ENCODE results near the gene LCN2.

LCN2 gene

GRCh38 chr9:128161215-128161902, 12.1 kb downstream of the LCN2 start:
- DNase-seq (ENCODE audit: low read depth): no peak
- TF ChIP-seq, protein P1, sequence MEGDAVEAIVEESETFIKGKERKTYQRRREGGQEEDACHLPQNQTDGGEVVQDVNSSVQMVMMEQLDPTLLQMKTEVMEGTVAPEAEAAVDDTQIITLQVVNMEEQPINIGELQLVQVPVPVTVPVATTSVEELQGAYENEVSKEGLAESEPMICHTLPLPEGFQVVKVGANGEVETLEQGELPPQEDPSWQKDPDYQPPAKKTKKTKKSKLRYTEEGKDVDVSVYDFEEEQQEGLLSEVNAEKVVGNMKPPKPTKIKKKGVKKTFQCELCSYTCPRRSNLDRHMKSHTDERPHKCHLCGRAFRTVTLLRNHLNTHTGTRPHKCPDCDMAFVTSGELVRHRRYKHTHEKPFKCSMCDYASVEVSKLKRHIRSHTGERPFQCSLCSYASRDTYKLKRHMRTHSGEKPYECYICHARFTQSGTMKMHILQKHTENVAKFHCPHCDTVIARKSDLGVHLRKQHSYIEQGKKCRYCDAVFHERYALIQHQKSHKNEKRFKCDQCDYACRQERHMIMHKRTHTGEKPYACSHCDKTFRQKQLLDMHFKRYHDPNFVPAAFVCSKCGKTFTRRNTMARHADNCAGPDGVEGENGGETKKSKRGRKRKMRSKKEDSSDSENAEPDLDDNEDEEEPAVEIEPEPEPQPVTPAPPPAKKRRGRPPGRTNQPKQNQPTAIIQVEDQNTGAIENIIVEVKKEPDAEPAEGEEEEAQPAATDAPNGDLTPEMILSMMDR (IDR thresholded peaks at IDR 0.05; ENCODE audit: insufficient read depth, low read depth, low read length, missing control alignments): no peak
- peak overlapping the region; percentile 85 for H3K4me3 ChIP-seq (ENCODE audit: low read length)

GRCh38 chr9:128162215-128163026, 13.2 kb downstream of the LCN2 start:
- DNase-seq (ENCODE audit: low read depth): no peak
- TF ChIP-seq, protein P1 (IDR thresholded peaks at IDR 0.05; ENCODE audit: insufficient read depth, low read depth, low read length, missing control alignments): no peak
- no peak overlapping the region for H3K4me3 ChIP-seq (ENCODE audit: low read length)

DNA sequence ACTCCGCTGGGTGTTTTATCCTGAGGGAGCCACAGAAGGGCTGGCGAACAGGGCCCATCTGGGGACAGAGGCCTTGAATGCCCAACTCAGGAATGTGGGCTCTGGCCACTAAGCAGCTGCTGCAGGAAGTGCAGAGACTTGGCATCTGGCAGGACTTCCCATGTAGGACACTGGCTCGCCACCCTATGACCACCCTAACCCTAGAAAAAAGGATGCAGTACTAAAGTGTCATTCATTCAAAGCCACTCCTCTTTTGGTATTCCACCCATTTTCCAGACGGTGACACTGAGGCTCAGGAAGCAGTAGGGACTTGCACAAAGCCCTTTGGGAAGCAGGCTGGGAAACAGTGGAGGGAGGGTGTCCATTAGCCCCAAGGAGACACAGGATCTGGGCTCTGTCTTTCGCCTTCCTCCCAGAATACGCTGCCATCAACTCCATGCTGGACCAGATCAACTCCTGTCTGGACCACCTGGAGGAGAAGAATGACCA, 13.8 kb downstream of the LCN2 start:
- H3K4me3 ChIP-seq (ENCODE audit: low read length): no peak overlapping the region
- TF ChIP-seq, protein P1 (IDR thresholded peaks at IDR 0.05; ENCODE audit: insufficient read depth, low read depth, low read length, missing control alignments): no peak
- DNase-seq (ENCODE audit: low read depth): no peak

DNA sequence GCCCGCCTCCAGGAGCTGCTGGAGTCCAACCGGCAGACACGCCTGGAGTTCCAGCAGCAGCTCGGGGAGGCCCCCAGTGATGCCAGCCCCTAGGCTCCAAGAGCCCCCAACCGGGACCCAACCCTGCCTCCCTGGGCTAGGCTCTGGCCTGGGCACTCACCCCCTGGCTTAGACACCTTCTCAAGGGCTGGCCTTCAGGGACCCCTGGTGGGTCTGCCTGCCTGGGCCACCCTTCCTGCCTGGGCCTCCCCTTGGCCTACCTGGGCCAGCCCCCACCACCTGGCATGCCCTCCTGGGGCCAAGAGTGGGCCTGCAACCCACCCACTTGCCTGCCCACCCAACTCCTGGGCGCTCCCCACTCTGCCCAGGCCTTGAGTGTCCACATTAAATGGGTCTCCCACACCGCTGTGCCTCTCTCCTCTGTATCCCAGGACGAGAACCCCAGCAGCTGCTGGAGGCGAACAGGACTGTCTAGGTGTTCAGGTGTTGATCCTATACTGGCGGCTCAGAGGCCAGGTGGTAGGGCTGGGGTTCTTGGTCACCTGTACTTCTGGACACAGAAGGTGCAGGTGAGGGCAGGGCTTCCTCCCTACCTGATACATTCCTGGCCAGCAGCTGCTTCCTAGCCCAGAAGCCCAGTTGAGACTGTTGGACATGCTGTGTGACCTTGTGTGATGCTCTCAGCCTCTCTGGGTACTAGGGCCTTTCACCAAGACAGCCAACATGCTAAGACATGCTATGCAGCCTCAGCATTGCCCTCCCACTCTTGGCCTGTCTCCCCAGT, 14.5 kb downstream of the LCN2 start:
- H3K4me3 ChIP-seq (ENCODE audit: low read length): no peak overlapping the region
- no peak for DNase-seq (ENCODE audit: low read depth)
- TF ChIP-seq, protein P1 (IDR thresholded peaks at IDR 0.05; ENCODE audit: insufficient read depth, low read depth, low read length, missing control alignments): no peak

GRCh38 chr9:128164307-128164885, 15.1 kb downstream of the LCN2 start:
- TF ChIP-seq, protein P1 (IDR thresholded peaks at IDR 0.05; ENCODE audit: insufficient read depth, low read depth, low read length, missing control alignments): no peak
- DNase-seq (ENCODE audit: low read depth): peak; percentile 37
- no peak overlapping the region for H3K4me3 ChIP-seq (ENCODE audit: low read length)

GRCh38 chr9:128166169-128166568, 16.9 kb downstream of the LCN2 start:
- no peak for DNase-seq (ENCODE audit: low read depth)
- no peak overlapping the region for H3K4me3 ChIP-seq (ENCODE audit: low read length)
- TF ChIP-seq, protein P1 (IDR thresholded peaks at IDR 0.05; ENCODE audit: insufficient read depth, low read depth, low read length, missing control alignments): no peak

Measured in epithelial cell of esophagus (primary cell).